ENCODE measurements around the gene IDH2.

Gene IDH2

DNA sequence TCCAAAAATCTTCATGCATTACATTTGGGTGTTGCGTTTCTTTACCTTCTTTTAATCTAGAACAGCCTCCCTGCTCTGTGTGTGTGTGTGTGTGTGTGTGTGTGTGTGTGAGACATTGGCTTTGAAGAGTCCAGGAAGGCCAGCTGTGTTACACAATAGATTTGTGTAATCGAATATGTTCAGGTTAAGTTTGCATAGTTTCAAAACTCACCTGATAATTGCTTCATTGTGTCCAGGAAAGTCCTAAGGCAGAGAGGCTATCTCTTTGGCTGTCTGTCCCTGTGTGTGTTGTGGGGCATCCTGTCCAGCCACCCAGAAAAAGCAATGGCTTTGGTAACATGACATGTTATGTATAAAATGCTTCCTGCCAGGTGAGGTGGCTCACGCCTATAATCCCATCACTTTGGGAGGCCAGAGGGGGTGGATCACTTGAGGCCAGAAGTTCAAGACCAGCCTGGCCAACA lies 63.6 kb downstream of the IDH2 start:
- TF ChIP-seq SP7 (tag by site-specific recombination; IDR thresholded peaks at IDR 0.05) (0 out of 2 replicates have a peak, but pooled peaks have one; percentile 3), KLF8 (tag by site-specific recombination; IDR thresholded peaks at IDR 0.05) (0 out of 2 replicates have a peak, but pooled peaks have one; percentile 3), GLIS1 (tag by site-specific recombination; IDR thresholded peaks at IDR 0.05) (no peak), ZNF341 (tag by site-specific recombination; IDR thresholded peaks at IDR 0.05; ENCODE audit: low read depth) (no peak)
- ChIA-PET CTCF (no interaction called here), POLR2A (no interaction called here)
- Histone ChIP-seq H3K4me3 (ENCODE audit: low read depth, low read length) (no peak overlapping the region), H3K9me3 (ENCODE audit: control insufficient read depth, insufficient read depth, low read depth, low read length) (no peaks in the 10 kb centered on the region), H3K27ac (ENCODE audit: extremely low read depth, low read depth, low read length) (no peak overlapping the region), H3K4me1 (ENCODE audit: control insufficient read depth, insufficient read depth, low read length) (peaks cover 3% of the 10 kb centered on the region; the same call in 1 of the 2 replicates), H3K36me3 (ENCODE audit: control insufficient read depth in 2 of 2, insufficient read depth in 1 of 2, low read length in 2 of 2) (no peaks in the 10 kb centered on the region)

DNA sequence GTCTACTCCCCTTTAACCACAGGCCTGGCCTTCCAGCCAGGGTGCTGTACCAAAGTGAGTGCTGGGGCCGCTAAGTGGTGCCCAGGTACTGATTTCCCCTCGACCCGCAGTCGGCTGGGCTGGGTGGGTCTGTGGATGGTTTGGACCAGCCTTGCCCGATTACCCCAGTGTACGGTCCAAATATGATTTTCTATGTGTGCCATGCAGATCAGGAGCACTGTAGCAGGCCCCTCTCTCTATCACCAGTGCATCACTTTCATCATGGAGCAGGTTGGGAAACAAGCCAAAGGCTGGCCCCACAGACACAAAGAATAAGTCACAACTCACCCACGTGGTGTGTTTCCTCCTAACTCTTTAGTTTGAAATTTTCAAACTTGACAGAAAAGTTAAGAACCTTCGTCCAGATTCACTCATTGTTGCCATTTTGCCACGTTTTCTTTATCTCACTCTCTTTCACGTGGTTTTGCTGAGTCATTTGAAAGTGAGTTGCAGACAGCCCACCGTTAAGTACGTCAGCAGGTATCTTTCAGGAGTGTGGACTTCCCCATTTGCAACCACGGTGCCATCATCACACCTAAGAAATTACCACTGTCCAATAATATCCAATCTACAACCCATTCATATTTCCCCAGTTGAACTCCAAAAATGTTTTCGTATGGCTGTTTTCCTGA lies 64.2 kb downstream of the IDH2 start:
- POLR2A ChIA-PET = no interaction called here
- no peak overlapping the region for H3K4me3 ChIP-seq (ENCODE audit: low read depth, low read length)
- no peak overlapping the region for H3K27ac ChIP-seq (ENCODE audit: extremely low read depth, low read depth, low read length)
- CTCF ChIA-PET = interaction anchor here (0.7 kb wide), 1 partner anchor 12 kb away, joined by 3 read pairs; no protein-coding TSS in a partner anchor
- H3K36me3 ChIP-seq (ENCODE audit: control insufficient read depth in 2 of 2, insufficient read depth in 1 of 2, low read length in 2 of 2) = no peaks in the 10 kb centered on the region
- peaks cover 3% of the 10 kb centered on the region; the same call in 1 of the 2 replicates for H3K4me1 ChIP-seq (ENCODE audit: control insufficient read depth, insufficient read depth, low read length)
- no peaks in the 10 kb centered on the region for H3K9me3 ChIP-seq (ENCODE audit: control insufficient read depth, insufficient read depth, low read depth, low read length)
- TF ChIP-seq ZNF624 (tag by site-specific recombination; IDR thresholded peaks at IDR 0.05) (no peak), WT1 (tag by site-specific recombination; IDR thresholded peaks at IDR 0.05) (no peak), ZNF341 (tag by site-specific recombination; IDR thresholded peaks at IDR 0.05; ENCODE audit: low read depth) (no peak), ZNF19 (tag by site-specific recombination; IDR thresholded peaks at IDR 0.05; ENCODE audit: low read depth) (no peak), GLI4 (tag by site-specific recombination; IDR thresholded peaks at IDR 0.05) (no peak), ZNF629 (tag by site-specific recombination; IDR thresholded peaks at IDR 0.05) (peak; percentile 80), GLIS1 (tag by site-specific recombination; IDR thresholded peaks at IDR 0.05) (no peak), ZSCAN23 (tag by site-specific recombination; IDR thresholded peaks at IDR 0.05) (no peak), ZBTB20 (tag by site-specific recombination; IDR thresholded peaks at IDR 0.05) (no peak), SP7 (tag by site-specific recombination; IDR thresholded peaks at IDR 0.05) (0 out of 2 replicates have a peak, but pooled peaks have one; percentile 11), ZNF292 (tag by site-specific recombination; IDR thresholded peaks at IDR 0.05; ENCODE audit: borderline replicate concordance, low read depth) (no peak), PRDM1 (tag by site-specific recombination; IDR thresholded peaks at IDR 0.05) (peak; percentile 84), ZNF747 (tag by site-specific recombination; IDR thresholded peaks at IDR 0.05) (no peak), HOXA7 (CRISPR knock-in tag; IDR thresholded peaks at IDR 0.05; ENCODE audit: borderline replicate concordance) (no peak), ZNF24 (tag by site-specific recombination; IDR thresholded peaks at IDR 0.05) (peak; percentile 33; the same call in 1 of the 2 replicates), ZXDB (tag by site-specific recombination; IDR thresholded peaks at IDR 0.05) (no peak), KLF8 (tag by site-specific recombination; IDR thresholded peaks at IDR 0.05) (peak; percentile 43; the same call in 1 of the 2 replicates), ZNF658 (tag by site-specific recombination; IDR thresholded peaks at IDR 0.05) (no peak), ZNF155 (tag by site-specific recombination; IDR thresholded peaks at IDR 0.05) (no peak), ZBTB10 (tag by site-specific recombination; IDR thresholded peaks at IDR 0.05) (no peak), ZIC2 (tag by site-specific recombination; IDR thresholded peaks at IDR 0.05) (no peak), ZNF530 (tag by site-specific recombination; IDR thresholded peaks at IDR 0.05; ENCODE audit: low read depth) (no peak)
- TF ChIP-seq, protein P1, sequence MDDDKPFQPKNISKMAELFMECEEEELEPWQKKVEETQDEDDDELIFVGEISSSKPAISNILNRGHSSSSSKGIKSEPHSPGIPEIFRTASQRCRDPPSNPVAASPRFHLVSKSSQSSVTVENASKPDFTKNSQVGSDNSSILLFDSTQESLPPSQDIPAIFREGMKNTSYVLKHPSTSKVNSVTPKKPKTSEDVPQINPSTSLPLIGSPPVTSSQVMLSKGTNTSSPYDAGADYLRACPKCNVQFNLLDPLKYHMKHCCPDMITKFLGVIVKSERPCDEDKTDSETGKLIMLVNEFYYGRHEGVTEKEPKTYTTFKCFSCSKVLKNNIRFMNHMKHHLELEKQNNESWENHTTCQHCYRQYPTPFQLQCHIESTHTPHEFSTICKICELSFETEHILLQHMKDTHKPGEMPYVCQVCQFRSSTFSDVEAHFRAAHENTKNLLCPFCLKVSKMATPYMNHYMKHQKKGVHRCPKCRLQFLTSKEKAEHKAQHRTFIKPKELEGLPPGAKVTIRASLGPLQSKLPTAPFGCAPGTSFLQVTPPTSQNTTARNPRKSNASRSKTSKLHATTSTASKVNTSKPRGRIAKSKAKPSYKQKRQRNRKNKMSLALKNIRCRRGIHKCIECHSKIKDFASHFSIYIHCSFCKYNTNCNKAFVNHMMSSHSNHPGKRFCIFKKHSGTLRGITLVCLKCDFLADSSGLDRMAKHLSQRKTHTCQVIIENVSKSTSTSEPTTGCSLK (tag by site-specific recombination; IDR thresholded peaks at IDR 0.05) = no peak
- TF ChIP-seq, protein P2, sequence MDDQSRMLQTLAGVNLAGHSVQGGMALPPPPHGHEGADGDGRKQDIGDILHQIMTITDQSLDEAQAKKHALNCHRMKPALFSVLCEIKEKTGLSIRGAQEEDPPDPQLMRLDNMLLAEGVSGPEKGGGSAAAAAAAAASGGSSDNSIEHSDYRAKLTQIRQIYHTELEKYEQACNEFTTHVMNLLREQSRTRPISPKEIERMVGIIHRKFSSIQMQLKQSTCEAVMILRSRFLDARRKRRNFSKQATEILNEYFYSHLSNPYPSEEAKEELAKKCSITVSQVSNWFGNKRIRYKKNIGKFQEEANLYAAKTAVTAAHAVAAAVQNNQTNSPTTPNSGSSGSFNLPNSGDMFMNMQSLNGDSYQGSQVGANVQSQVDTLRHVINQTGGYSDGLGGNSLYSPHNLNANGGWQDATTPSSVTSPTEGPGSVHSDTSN (CRISPR knock-in tag; IDR thresholded peaks at IDR 0.05) = no peak
- TF ChIP-seq, protein P3, sequence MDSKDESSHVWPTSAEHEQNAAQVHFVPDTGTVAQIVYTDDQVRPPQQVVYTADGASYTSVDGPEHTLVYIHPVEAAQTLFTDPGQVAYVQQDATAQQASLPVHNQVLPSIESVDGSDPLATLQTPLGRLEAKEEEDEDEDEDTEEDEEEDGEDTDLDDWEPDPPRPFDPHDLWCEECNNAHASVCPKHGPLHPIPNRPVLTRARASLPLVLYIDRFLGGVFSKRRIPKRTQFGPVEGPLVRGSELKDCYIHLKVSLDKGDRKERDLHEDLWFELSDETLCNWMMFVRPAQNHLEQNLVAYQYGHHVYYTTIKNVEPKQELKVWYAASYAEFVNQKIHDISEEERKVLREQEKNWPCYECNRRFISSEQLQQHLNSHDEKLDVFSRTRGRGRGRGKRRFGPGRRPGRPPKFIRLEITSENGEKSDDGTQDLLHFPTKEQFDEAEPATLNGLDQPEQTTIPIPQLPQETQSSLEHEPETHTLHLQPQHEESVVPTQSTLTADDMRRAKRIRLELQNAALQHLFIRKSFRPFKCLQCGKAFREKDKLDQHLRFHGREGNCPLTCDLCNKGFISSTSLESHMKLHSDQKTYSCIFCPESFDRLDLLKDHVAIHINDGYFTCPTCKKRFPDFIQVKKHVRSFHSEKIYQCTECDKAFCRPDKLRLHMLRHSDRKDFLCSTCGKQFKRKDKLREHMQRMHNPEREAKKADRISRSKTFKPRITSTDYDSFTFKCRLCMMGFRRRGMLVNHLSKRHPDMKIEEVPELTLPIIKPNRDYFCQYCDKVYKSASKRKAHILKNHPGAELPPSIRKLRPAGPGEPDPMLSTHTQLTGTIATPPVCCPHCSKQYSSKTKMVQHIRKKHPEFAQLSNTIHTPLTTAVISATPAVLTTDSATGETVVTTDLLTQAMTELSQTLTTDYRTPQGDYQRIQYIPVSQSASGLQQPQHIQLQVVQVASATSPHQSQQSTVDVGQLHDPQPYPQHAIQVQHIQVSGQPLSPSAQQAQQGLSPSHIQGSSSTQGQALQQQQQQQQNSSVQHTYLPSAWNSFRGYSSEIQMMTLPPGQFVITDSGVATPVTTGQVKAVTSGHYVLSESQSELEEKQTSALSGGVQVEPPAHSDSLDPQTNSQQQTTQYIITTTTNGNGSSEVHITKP (tag by site-specific recombination; IDR thresholded peaks at IDR 0.05) = peak; percentile 39; the same call in 1 of the 2 replicates
